Rectal smooth muscle tissue (tissue), 1 donor: Measurements from ENCODE around the gene SORD.
"Not testable (repeated sequence)": the region's sequence is repeated elsewhere in the genome, so short reads cannot be mapped to it uniquely, and the experiment has no call there.

Experiments used
- H3K27ac ChIP-seq: one replicate; pipeline ENCODE4 v1.7.0; 2013; ENCODE audit warnings: low read depth, low read length, inconsistent platforms
- H3K27me3 ChIP-seq: one replicate; pipeline ENCODE4 v1.7.0; 2013; ENCODE audit warnings: low read length; ENCODE audit not compliant: control insufficient read depth, insufficient read depth
- H3K36me3 ChIP-seq: one replicate; pipeline ENCODE4 v1.7.0; 2013; ENCODE audit warnings: low read length; ENCODE audit not compliant: control insufficient read depth, insufficient read depth
- H3K4me1 ChIP-seq: one replicate; pipeline ENCODE4 v1.7.0; 2013; ENCODE audit warnings: low read length; ENCODE audit not compliant: control insufficient read depth, insufficient read depth
- H3K4me3 ChIP-seq: one replicate; pipeline ENCODE4 v1.7.0; 2013; ENCODE audit warnings: low read length
- H3K9ac ChIP-seq: one replicate; pipeline ENCODE4 v1.7.0; 2013; ENCODE audit warnings: low read length

Gene SORD

DNA sequence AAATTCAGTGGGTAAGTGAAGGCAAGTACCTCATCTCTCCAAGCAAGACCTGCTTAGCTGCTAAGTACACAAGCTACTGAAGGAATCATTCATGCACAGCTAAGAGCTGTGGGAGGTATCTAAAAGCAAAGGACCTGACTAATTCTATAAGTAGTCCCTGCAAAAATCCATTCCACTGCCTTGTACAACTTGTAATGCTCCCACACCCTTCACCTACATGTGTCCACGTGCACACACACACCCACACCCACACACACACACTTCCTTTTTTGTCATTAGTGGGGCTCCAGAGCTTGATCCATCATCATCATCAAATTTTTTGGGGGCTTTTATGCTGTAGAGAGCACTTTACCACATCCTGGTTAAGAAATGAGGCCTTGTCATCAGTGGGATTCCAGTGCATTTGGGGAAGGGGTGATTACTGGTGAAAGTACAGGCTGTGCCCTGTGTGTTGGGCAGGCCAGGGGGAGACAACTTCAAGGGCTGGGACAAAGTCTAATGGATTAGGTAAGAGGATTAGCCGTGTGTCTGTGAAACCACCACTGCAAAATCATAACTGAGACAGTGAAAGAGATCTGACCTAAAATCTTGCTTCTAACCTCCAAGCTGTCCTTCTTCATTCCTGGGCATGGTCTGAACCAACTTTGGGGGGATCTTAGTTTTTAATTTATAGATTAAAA is 19.1 kb upstream of the SORD start:
- not testable (repeated sequence) for H3K27ac ChIP-seq, H3K27me3 ChIP-seq, H3K36me3 ChIP-seq, H3K4me1 ChIP-seq, H3K4me3 ChIP-seq, H3K9ac ChIP-seq

DNA sequence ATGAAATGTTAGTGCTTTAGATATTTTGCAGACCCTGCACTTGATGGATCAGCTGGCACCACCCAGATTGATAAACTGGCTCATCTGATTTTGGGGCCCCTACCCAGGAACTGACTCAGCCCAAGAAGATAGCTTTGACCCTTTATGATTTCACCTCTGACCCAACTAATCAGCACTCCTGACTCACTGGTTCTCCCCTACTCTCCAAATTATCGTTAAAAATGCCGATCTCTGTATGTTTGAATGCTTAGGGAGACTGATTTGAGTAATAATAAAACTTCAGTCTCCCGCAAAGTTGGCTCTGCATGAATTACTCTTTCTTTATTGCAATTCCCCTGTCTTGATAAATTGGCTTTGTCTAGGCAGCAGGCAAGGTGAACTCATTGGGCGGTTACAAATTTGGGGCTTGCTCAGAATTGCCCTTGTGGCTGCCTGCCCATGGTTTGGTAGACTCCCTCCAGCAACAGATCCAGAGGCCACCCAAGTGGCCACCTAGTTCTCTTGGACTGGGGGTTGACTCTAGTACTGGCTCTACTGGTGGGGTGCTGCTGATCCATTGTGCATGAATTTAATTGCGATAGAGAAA is 18.3 kb upstream of the SORD start:
- H3K4me3 ChIP-seq, H3K4me1 ChIP-seq, H3K9ac ChIP-seq, H3K27ac ChIP-seq, H3K36me3 ChIP-seq, H3K27me3 ChIP-seq: not testable (repeated sequence)

DNA sequence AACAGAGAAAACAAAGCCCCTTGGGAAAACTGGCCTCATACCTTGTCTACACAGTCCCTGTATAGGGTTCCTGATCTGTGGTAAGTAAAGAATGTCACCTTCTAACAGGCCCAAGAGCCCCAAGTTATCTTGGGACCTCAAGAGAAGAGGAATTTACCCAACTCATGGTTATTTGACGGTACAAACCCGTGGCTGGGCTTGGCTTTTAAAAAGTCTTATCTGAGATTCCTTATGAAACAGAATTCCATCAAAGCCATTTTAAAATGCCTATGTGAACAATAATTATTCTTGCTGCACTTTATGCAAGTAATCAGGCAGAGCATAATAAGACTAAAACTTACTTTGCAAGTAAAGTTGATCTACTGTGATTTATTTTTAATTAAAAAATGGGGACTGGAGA is 13.9 kb upstream of the SORD start:
- no peaks in the 10 kb centered on the region for H3K27me3 ChIP-seq
- no peak overlapping the region for H3K4me3 ChIP-seq
- no peak overlapping the region for H3K27ac ChIP-seq
- H3K36me3 ChIP-seq: no peaks in the 10 kb centered on the region
- H3K4me1 ChIP-seq: no peaks in the 10 kb centered on the region
- H3K9ac ChIP-seq: no peak overlapping the region

DNA sequence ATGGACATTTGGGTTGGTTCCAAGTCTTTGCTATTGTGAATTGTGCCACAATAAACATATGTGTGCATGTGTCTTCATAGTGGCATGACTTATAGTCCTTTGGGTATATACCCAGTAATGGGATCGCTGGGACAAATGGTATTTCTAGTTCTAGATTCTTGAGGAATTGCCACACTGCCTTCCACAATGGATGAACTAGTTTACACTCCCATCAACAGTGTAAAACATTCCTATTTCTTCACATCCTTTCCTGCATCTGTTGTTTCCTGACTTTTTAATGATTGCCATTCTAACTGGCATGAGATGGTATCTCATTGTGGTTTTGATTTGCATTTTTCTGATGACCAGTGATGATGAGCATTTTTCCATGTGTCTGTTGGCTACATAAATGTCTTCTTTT is 7.9 kb upstream of the SORD start:
- H3K4me1 ChIP-seq, H3K36me3 ChIP-seq, H3K27ac ChIP-seq, H3K4me3 ChIP-seq, H3K27me3 ChIP-seq, H3K9ac ChIP-seq: not testable (repeated sequence)

DNA sequence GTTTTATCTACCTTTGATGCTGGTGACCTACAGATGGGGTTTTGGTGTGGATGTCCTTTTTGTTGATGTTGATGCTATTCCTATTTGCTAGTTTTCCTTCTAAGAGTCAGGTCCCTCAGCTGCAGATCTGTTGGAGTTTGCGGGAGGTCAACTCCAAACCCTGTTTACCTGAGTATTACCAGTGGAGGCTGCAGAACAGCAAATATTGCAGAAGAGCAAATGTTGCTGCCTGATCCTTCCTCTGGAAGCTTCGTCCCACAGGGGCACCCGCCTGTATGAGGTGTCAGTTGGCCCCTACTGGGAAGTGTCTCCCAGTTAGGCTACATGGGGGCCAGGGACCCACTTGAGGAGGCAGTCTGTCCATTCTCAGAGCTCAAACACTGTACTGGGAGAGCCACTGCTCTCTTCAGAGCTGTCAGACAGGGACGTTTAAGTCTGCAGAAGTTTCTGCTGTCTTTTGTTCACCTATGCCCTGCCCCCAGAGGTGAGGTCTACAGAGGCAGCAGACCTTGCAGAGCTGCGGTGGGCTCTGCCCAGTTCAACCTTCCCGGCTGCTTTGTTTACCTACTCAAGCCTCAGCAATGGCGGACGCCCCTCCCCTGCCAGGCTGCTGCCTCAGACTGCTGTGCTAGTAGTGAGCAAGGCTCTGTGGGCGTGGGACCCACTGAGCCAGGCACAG is 2.6 kb upstream of the SORD start:
- H3K27me3 ChIP-seq, H3K4me1 ChIP-seq, H3K27ac ChIP-seq, H3K9ac ChIP-seq, H3K4me3 ChIP-seq, H3K36me3 ChIP-seq: not testable (repeated sequence)

DNA sequence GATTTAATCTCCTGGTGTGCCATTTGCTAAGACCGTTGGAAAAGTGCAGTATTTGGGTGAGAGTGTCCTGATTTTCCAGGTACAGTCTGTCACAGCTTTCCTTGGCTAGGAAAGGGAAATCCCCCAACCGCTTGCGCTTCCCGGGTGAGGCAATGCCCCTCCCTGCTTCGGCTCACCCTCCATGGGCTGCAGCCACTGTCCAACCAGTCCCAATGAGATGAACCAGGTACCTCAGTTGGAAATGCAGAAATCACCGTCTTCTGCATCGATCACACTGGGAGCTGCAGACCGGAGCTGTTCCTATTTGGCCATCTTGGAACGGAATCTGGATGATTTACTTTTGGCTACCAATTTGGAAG is 2.1 kb upstream of the SORD start:
- H3K4me1 ChIP-seq, H3K27me3 ChIP-seq, H3K36me3 ChIP-seq, H3K9ac ChIP-seq, H3K27ac ChIP-seq, H3K4me3 ChIP-seq: not testable (repeated sequence)

DNA sequence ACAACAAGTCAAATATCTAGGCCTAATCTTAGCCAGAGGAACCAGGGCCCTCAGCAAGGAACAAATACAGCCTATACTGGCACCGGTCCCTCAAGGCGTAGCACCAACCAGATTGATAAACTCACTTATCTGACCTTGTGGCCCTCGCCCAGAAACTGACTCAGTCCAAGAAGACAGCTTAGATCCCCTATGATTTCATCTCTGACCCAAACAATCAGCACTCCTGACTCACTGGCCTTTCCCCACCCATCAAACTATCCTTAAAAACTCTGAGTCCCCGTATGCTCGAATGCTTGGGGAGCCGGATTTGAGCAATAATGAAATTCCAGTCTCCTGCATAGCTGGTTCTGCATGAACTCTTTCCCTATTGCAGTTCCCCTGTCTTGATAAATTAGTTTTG is 1.6 kb upstream of the SORD start:
- H3K27me3 ChIP-seq: no peaks in the 10 kb centered on the region
- H3K27ac ChIP-seq: no peak overlapping the region
- H3K36me3 ChIP-seq: no peaks in the 10 kb centered on the region
- H3K4me1 ChIP-seq: peaks cover 5% of the 10 kb centered on the region
- no peak overlapping the region for H3K4me3 ChIP-seq
- H3K9ac ChIP-seq: no peak overlapping the region

DNA sequence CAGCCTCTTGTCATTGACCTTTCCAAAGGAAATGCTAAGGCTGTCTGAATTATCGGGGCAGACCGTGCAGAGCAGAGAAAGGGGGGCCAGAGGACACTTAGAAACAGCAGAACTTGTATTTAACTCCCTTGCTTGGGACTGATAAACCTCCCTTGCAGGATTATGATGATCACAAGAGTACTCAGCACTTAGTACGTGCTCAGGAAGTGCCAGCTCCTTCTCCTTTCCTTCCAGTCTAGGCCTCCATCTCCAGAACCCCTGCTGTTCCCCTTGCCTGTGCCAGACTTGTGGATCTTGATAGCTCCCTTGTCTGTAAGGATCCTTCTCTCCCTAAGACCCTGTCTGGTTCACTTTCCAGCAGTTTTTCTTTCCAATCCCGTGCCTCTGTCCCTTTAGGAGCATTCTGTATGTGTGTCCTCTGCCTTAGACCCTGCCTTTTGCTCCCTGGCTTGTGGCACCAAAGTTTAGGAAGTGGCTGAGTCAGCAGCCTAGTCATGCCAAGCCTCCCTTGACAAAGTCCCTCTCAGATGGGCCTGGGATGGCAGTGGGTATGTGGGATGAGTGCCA is 747 bp downstream of the SORD start:
- Histone ChIP-seq H3K36me3 (no peaks in the 10 kb centered on the region), H3K4me1 (peaks cover 5% of the 10 kb centered on the region), H3K27ac (peak overlapping the region; percentile 65), H3K9ac (peak overlapping the region; percentile 34), H3K27me3 (no peaks in the 10 kb centered on the region), H3K4me3 (peak overlapping the region; percentile 94)

DNA sequence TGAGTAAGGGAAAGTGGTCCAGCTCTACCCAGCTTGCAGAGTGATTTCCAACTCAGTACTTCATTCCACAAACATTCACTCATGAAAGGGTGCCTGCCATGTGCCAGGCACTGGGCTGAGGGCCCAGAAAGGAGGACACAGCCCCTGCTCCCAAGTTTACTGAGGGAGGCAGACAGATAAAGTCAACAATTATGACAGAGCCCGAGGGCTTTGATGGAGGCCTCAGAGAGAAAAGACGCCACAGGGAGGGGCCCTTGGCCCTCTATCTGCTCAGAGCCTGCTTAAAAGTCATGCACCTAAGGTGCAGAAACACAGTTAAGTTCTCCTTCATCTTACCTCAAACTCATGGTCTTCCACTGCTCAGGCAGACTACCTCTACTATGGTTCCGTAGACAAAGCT is 1.7 kb downstream of the SORD start:
- not testable (repeated sequence) for H3K9ac ChIP-seq, H3K4me3 ChIP-seq, H3K27ac ChIP-seq, H3K27me3 ChIP-seq, H3K36me3 ChIP-seq, H3K4me1 ChIP-seq

DNA sequence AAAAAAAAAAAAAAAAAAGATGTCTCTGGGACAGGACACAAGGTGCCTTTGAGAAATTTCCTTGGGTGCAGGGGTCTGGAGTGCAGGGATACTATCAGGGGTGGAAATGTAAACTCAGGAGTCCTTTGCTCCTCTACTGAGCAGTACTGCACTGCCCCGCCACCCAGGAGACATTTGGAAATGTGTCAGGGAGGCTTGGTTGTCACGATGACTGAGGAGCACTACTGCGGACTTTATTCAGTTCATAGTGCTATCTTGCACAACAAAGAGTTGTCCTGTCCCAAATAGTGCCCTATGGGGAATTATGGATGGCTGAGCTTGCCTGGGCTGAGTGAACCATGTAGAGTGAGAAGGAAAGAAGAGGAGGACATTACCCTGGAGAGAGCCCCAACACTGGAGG is 2.6 kb downstream of the SORD start:
- H3K4me1 ChIP-seq, H3K27ac ChIP-seq, H3K4me3 ChIP-seq, H3K27me3 ChIP-seq, H3K36me3 ChIP-seq, H3K9ac ChIP-seq: not testable (repeated sequence)

DNA sequence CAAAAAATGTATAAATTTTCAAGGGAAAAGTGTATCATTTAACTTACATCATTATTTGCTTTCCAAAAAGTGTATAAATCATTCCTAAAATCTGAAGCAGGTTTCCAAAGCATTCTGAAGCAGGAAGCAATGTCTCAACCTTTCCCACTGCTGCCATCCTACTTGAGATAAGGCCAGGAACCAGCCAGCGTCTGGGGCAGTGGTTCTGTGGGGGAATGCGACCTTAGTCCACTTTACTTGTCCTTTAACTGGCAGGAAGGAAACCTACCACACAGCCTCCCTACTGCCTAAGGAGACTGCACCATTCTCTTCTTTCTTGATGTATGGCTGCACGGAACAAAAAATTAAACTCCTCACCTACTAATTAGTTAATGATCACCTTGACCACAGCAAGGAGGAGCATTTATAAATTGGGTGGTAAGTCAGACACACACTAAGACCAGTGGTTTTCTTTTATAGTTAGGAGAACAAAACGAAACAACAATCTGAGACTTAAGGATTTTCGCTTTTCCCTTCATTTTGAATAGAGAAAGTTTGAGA is 3.7 kb downstream of the SORD start:
- no peaks in the 10 kb centered on the region for H3K27me3 ChIP-seq
- H3K27ac ChIP-seq: no peak overlapping the region
- no peaks in the 10 kb centered on the region for H3K36me3 ChIP-seq
- H3K9ac ChIP-seq: no peak overlapping the region
- no peak overlapping the region for H3K4me3 ChIP-seq
- H3K4me1 ChIP-seq: peaks cover 5% of the 10 kb centered on the region

DNA sequence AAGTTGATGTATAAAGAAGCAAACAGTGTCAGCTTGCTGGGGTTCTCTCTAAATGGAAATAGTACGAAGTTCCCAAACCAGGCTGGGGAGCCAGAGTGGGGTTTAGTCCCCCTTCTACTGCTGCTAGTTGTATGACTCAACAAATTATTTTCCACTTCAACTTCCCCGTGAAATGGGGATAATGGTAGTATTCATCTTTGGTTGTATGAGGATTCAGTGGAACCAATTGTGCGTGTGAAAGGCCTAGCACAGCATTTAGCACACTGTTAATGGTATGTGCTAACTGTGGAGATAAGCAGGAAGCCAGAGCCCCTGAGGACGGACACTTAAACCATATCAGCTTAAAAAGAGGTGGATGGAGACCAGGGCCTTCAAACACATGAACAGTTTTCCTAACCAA is 4.2 kb downstream of the SORD start:
- H3K4me3 ChIP-seq: no peak overlapping the region
- H3K4me1 ChIP-seq: peaks cover 5% of the 10 kb centered on the region
- no peak overlapping the region for H3K27ac ChIP-seq
- no peaks in the 10 kb centered on the region for H3K36me3 ChIP-seq
- H3K27me3 ChIP-seq: no peaks in the 10 kb centered on the region
- H3K9ac ChIP-seq: no peak overlapping the region
